Measurements from ENCODE around the gene CPB2.

The CPB2 gene

GRCh38 chr13:46104868-46105267 lies at the start of gene CPB2:
TSS of gene CPB2 (minus strand) at chr13:46105033. CDS start at chr13:46105009, 24 bp downstream.
- DNase-seq (ENCODE audit: low read depth), result no peak
- no peak within 1 kb of the TSS for H3K4me3 ChIP-seq (ENCODE audit: low read length)
- no peak for TF ChIP-seq CTCF (conservative IDR thresholded peaks at IDR 0.05; ENCODE audit: low read length)

- H3K4me3 ChIP-seq (ENCODE audit: low read length), result no peak overlapping the region
- DNase-seq (ENCODE audit: low read depth), result no peak
- no peak for TF ChIP-seq CTCF (conservative IDR thresholded peaks at IDR 0.05; ENCODE audit: low read length)
Measured at GRCh38 chr13:46154136-46154801, 49.4 kb upstream of the CPB2 start.

- TF ChIP-seq CTCF (conservative IDR thresholded peaks at IDR 0.05; ENCODE audit: low read length), result no peak
- DNase-seq (ENCODE audit: low read depth), result no peak
Measured at GRCh38 chr13:46152627-46153328, 47.9 kb upstream of the CPB2 start.

GRCh38 chr13:46150134-46150693 lies 45.4 kb upstream of the CPB2 start:
- TF ChIP-seq CTCF (conservative IDR thresholded peaks at IDR 0.05; ENCODE audit: low read length), result no peak
- no peak for DNase-seq (ENCODE audit: low read depth)
- H3K4me3 ChIP-seq (ENCODE audit: low read length), result no peak overlapping the region

More at GRCh38 chr13:46152627-46153328, 47.9 kb upstream of the CPB2 start:
- H3K4me3 ChIP-seq (ENCODE audit: low read length), result no peak overlapping the region

GRCh38 chr13:46149272-46150133 lies 44.7 kb upstream of the CPB2 start:
- H3K4me3 ChIP-seq (ENCODE audit: low read length), result no peak overlapping the region
- TF ChIP-seq CTCF (conservative IDR thresholded peaks at IDR 0.05; ENCODE audit: low read length), result no peak
- DNase-seq (ENCODE audit: low read depth), result peak; percentile 6

GRCh38 chr13:46146898-46147297 lies 42.1 kb upstream of the CPB2 start:
- DNase-seq (ENCODE audit: low read depth), result peak; percentile 26
- peak; percentile 51 for TF ChIP-seq CTCF (conservative IDR thresholded peaks at IDR 0.05; ENCODE audit: low read length)
- H3K4me3 ChIP-seq (ENCODE audit: low read length), result no peak overlapping the region

All from AG10803 (cell line).